A673 (cell line): ENCODE data around the gene ZNF593OS.

ENCODE experiments used
- CTCF ChIP-seq: fragments of 300-800, 200-600 bp; sonication (generic); conservative IDR thresholded peaks from 2 replicates; pipeline ENCODE4 v1.5.1; 2017; ENCODE audit warnings: low read depth, mild to moderate bottlenecking, antibody characterized with exemption, low read length, moderate library complexity, mixed read lengths
- EZH2 ChIP-seq: fragments of 200-600 bp; sonication (generic); IDR thresholded peaks from 2 replicates; pipeline ENCODE4 v1.6.1; 2017; ENCODE audit warnings: borderline replicate concordance, low read depth, mild to moderate bottlenecking, mixed read lengths, antibody characterized with exemption, low read length; ENCODE audit not compliant: poor library complexity, severe bottlenecking

GRCh38 chr1:26156285-26157038, 15.2 kb downstream of the ZNF593OS start:
- no peak for TF ChIP-seq CTCF
- no peak for TF ChIP-seq EZH2
